SK-N-SH (cell line): ENCODE data around the gene SMARCA4. TPM values are rescaled to one million over a fixed set of nuclear protein-coding genes. Genes with fewer than 3 reads are reported as not detected.

Experiments used
- CTCF ChIA-PET: fragments of 300-600, 350-600 bp; formaldehyde crosslinking; extraction: SDS; loops from one replicate; lab custom pipeline; 2021; lab: Yijun Ruan, JAX
- POLR2A ChIA-PET: fragments of 350-600 bp; sonication (Branson Sonifier 250); formaldehyde crosslinking; extraction: SDS; loops from one replicate; lab custom pipeline; 2020; ENCODE audit warnings: antibody characterized with exemption, inconsistent platforms; lab: Yijun Ruan, JAX
- DNase-seq: peaks from one replicate; pipeline ENCODE4 v3.0.0; 2012
- H2AFZ ChIP-seq: fragments of 200-600 bp; sonication (generic); 2 replicates; pipeline ENCODE4 v1.8.1; 2016; ENCODE audit warnings: antibody characterized with exemption, mild to moderate bottlenecking, low read depth
- H3F3A ChIP-seq: fragments of 200-600 bp; sonication (generic); replicated peaks from 2 replicates; pipeline ENCODE3; 2016; ENCODE audit warnings: antibody characterized with exemption, mild to moderate bottlenecking; ENCODE audit not compliant: insufficient read depth
- H3K27ac ChIP-seq, 2 experiments: fragments of 200-500 bp in 1 of 2; fragments of 200-600 bp in 1 of 2; sonication (Bioruptor generic) in 1 of 2; sonication (generic), shearing (Covaris generic) in 1 of 2; 2 replicates each; pipeline versions ENCODE4 v1.5.1 to v1.6.1; 2014 to 2016; ENCODE audit warnings: low read depth in 2 of 2, inconsistent platforms in 1 of 2, low read length in 1 of 2, mild to moderate bottlenecking in 1 of 2, mixed read lengths in 1 of 2
- H3K27me3 ChIP-seq: fragments of 200-600 bp; sonication (generic), shearing (Covaris generic); 2 replicates; pipeline ENCODE4 v1.6.1; 2016; ENCODE audit warnings: mixed run types; ENCODE audit not compliant: insufficient read depth
- H3K36me3 ChIP-seq, 2 experiments: fragments of 200-500 bp in 1 of 2; fragments of 200-600 bp in 1 of 2; sonication (Bioruptor generic) in 1 of 2; sonication (generic) in 1 of 2; replicated peaks in 1 of 2; 2 replicates each; pipeline versions ENCODE3 to v1.5.1; 2014 to 2016; ENCODE audit warnings: low read length in 1 of 2, mild to moderate bottlenecking in 1 of 2; ENCODE audit not compliant: insufficient read depth in 2 of 2, control insufficient read depth in 1 of 2
- H3K4me1 ChIP-seq, 2 experiments: fragments of 200-500 bp in 1 of 2; fragments of 200-600 bp in 1 of 2; sonication (Bioruptor generic) in 1 of 2; sonication (generic), shearing (Covaris generic) in 1 of 2; 2 replicates each; pipeline versions ENCODE4 v1.5.1 to v1.6.1; 2014 to 2016; ENCODE audit warnings: low read depth in 1 of 2, low read length in 1 of 2, mixed run types in 1 of 2; ENCODE audit not compliant: insufficient read depth in 2 of 2, control insufficient read depth in 1 of 2
- H3K4me2 ChIP-seq: fragments of 200-600 bp; sonication (generic), shearing (Covaris generic); 2 replicates; pipeline ENCODE4 v1.6.1; 2017; ENCODE audit warnings: mixed run types
- H3K4me3 ChIP-seq, 2 experiments: fragments of 200-500 bp in 1 of 2; fragments of 200-600 bp in 1 of 2; sonication (Bioruptor generic) in 1 of 2; sonication (generic), shearing (Covaris generic) in 1 of 2; 2 replicates each; pipeline versions ENCODE4 v1.5.1 to v1.8.1; 2014 to 2016; ENCODE audit warnings: low read depth in 2 of 2, inconsistent platforms in 1 of 2, low read length in 1 of 2, mild to moderate bottlenecking in 1 of 2, mixed read lengths in 1 of 2, moderate library complexity in 1 of 2
- H3K79me2 ChIP-seq: fragments of 200-600 bp; sonication (generic); 2 replicates; pipeline ENCODE4 v1.8.1; 2017; ENCODE audit warnings: mild to moderate bottlenecking; ENCODE audit not compliant: insufficient read depth
- H3K9ac ChIP-seq: fragments of 200-600 bp; sonication (generic); 2 replicates; pipeline ENCODE4 v1.6.1; 2017; ENCODE audit warnings: mixed run types
- H3K9me2 ChIP-seq: fragments of 200-600 bp; sonication (generic); 2 replicates; pipeline ENCODE4 v1.6.1; 2017; ENCODE audit warnings: mixed run types
- H3K9me3 ChIP-seq: fragments of 200-600 bp; sonication (generic); 2 replicates; pipeline ENCODE4 v1.6.1; 2017; ENCODE audit warnings: mixed run types, mild to moderate bottlenecking, moderate library complexity
- H4K20me1 ChIP-seq: fragments of 200-600 bp; sonication (generic); 2 replicates; pipeline ENCODE4 v1.6.1; 2017; ENCODE audit warnings: mild to moderate bottlenecking, mixed run types; ENCODE audit not compliant: insufficient read depth
- CHD2 ChIP-seq: fragments of 150-350 bp; IDR thresholded peaks from 2 replicates; pipeline ENCODE4 v1.6.1; 2018; ENCODE audit warnings: low read length; ENCODE audit not compliant: partially characterized antibody
- ELF1 ChIP-seq: IDR thresholded peaks from 2 replicates; pipeline ENCODE4 v1.4.0; 2012
- EP300 ChIP-seq, 2 experiments: IDR thresholded peaks; 2 replicates each; pipeline versions ENCODE4 v1.4.0 to v1.6.1; 2012; ENCODE audit warnings: borderline replicate concordance in 1 of 2, low read depth in 1 of 2, low read length in 1 of 2
- EZH2phosphoT487 ChIP-seq: fragments of 200-600 bp; sonication (generic); IDR thresholded peaks from 2 replicates; pipeline ENCODE4 v1.6.1; 2017; ENCODE audit warnings: low read depth, mixed run types, mild to moderate bottlenecking, antibody characterized with exemption, moderate library complexity, borderline replicate concordance
- FOXJ3 ChIP-seq: sonication (generic); formaldehyde crosslinking; IDR thresholded peaks from 2 replicates; pipeline ENCODE4 v1.5.1; 2020; ENCODE audit warnings: mild to moderate bottlenecking, missing genetic modification reagents
- IRF3 ChIP-seq: fragments of 150-350 bp; IDR thresholded peaks from 2 replicates; pipeline ENCODE4 v1.6.1; 2016; ENCODE audit warnings: mild to moderate bottlenecking, low read depth, low read length
- JUND ChIP-seq: IDR thresholded peaks from 2 replicates; pipeline ENCODE4 v1.4.0; 2012
- MAX ChIP-seq: IDR thresholded peaks from 2 replicates; pipeline ENCODE4 v1.4.0; 2012; ENCODE audit warnings: low read depth
- MEF2A ChIP-seq: IDR thresholded peaks from 2 replicates; pipeline ENCODE4 v1.4.0; 2012; ENCODE audit warnings: low read depth, borderline replicate concordance
- MXI1 ChIP-seq: IDR thresholded peaks from 2 replicates; pipeline ENCODE4 v1.6.1; 2012; ENCODE audit warnings: mild to moderate bottlenecking, low read depth, low read length, improper control_type of control experiment
- NFIC ChIP-seq: IDR thresholded peaks from 2 replicates; pipeline ENCODE4 v1.4.0; 2012; ENCODE audit warnings: borderline replicate concordance
- NRF1 ChIP-seq: IDR thresholded peaks from 2 replicates; pipeline ENCODE4 v1.6.1; 2012; ENCODE audit warnings: low read depth, mild to moderate bottlenecking, low read length
- PBX3 ChIP-seq: IDR thresholded peaks from 2 replicates; pipeline ENCODE4; 2012
- RAD21 ChIP-seq: IDR thresholded peaks from 2 replicates; pipeline ENCODE4 v1.6.1; 2012; ENCODE audit warnings: mild to moderate bottlenecking, low read length
- RFX5 ChIP-seq: IDR thresholded peaks from 2 replicates; pipeline ENCODE4 v1.6.1; 2012; ENCODE audit warnings: mild to moderate bottlenecking, improper control_type of control experiment, low read length
- TCF12 ChIP-seq: IDR thresholded peaks from 2 replicates; pipeline ENCODE4 v1.4.0; 2012
- YY1 ChIP-seq: IDR thresholded peaks from 2 replicates; pipeline ENCODE4 v1.4.0; 2012; ENCODE audit warnings: low read depth, mild to moderate bottlenecking
- ZBTB33 ChIP-seq: IDR thresholded peaks from 2 replicates; pipeline ENCODE4 v1.4.0; 2012; ENCODE audit warnings: low read depth, borderline replicate concordance
- WGBS: methylation state at CpG from one replicate; pipeline ENCODE4 v1.1.6; 2017; ENCODE audit warnings: low lambda C conversion rate; 5-methylcytosine and 5-hydroxymethylcytosine counted together
- polyA plus RNA-seq, 3 experiments: library from polyadenylated mRNA; depleted of rRNA; stranded (reverse); fragments of >200 nt; gene quantifications; 2 replicates each; pipeline ENCODE4 v1.2.3, GENCODE V29; 2012
- TF ChIP-seq, protein P1 (sequence below): fragments of 200-600 bp; sonication (generic); IDR thresholded peaks from 2 replicates; pipeline ENCODE4 v1.6.1; 2017; ENCODE audit warnings: antibody characterized with exemption, mild to moderate bottlenecking, moderate library complexity
- TF ChIP-seq, protein P2 (sequence below): IDR thresholded peaks from 2 replicates; pipeline ENCODE4 v1.6.1; 2012; ENCODE audit warnings: mild to moderate bottlenecking, low read depth, low read length, moderate library complexity

Gene SMARCA4
- polyA plus RNA-seq, 1 of the 3 experiments (the other 2 are of a cell fraction): 90.7 TPM

GRCh38 chr19:10922638-10923014 is 38.2 kb upstream of the SMARCA4 start:
- no peak for TF ChIP-seq MEF2A
- no peak for TF ChIP-seq MXI1
- TF ChIP-seq RAD21: no peak
- TF ChIP-seq MAX: no peak
- no peak for TF ChIP-seq NRF1
- TF ChIP-seq, protein P1, sequence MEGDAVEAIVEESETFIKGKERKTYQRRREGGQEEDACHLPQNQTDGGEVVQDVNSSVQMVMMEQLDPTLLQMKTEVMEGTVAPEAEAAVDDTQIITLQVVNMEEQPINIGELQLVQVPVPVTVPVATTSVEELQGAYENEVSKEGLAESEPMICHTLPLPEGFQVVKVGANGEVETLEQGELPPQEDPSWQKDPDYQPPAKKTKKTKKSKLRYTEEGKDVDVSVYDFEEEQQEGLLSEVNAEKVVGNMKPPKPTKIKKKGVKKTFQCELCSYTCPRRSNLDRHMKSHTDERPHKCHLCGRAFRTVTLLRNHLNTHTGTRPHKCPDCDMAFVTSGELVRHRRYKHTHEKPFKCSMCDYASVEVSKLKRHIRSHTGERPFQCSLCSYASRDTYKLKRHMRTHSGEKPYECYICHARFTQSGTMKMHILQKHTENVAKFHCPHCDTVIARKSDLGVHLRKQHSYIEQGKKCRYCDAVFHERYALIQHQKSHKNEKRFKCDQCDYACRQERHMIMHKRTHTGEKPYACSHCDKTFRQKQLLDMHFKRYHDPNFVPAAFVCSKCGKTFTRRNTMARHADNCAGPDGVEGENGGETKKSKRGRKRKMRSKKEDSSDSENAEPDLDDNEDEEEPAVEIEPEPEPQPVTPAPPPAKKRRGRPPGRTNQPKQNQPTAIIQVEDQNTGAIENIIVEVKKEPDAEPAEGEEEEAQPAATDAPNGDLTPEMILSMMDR: no peak
- no peak for TF ChIP-seq NFIC
- TF ChIP-seq EP300 (IDR thresholded peaks at IDR 0.05; ENCODE audit: borderline replicate concordance in 1 of 2, low read depth in 1 of 2, low read length in 1 of 2): no peak
- TF ChIP-seq JUND: no peak
- TF ChIP-seq PBX3: no peak
- TF ChIP-seq EZH2phosphoT487: no peak
- no peak for TF ChIP-seq CHD2
- TF ChIP-seq RFX5: no peak
- TF ChIP-seq, protein P2, sequence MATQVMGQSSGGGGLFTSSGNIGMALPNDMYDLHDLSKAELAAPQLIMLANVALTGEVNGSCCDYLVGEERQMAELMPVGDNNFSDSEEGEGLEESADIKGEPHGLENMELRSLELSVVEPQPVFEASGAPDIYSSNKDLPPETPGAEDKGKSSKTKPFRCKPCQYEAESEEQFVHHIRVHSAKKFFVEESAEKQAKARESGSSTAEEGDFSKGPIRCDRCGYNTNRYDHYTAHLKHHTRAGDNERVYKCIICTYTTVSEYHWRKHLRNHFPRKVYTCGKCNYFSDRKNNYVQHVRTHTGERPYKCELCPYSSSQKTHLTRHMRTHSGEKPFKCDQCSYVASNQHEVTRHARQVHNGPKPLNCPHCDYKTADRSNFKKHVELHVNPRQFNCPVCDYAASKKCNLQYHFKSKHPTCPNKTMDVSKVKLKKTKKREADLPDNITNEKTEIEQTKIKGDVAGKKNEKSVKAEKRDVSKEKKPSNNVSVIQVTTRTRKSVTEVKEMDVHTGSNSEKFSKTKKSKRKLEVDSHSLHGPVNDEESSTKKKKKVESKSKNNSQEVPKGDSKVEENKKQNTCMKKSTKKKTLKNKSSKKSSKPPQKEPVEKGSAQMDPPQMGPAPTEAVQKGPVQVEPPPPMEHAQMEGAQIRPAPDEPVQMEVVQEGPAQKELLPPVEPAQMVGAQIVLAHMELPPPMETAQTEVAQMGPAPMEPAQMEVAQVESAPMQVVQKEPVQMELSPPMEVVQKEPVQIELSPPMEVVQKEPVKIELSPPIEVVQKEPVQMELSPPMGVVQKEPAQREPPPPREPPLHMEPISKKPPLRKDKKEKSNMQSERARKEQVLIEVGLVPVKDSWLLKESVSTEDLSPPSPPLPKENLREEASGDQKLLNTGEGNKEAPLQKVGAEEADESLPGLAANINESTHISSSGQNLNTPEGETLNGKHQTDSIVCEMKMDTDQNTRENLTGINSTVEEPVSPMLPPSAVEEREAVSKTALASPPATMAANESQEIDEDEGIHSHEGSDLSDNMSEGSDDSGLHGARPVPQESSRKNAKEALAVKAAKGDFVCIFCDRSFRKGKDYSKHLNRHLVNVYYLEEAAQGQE: no peak
- TF ChIP-seq FOXJ3: no peak
- no peak for TF ChIP-seq IRF3
- TF ChIP-seq ELF1: no peak
- no peak for TF ChIP-seq ZBTB33
- TF ChIP-seq TCF12: no peak
- TF ChIP-seq YY1: no peak
- peaks cover 6 to 44% of the 10 kb centered on the region in 2 experiments for H3K36me3 ChIP-seq
- H2AFZ ChIP-seq: no peak overlapping the region
- no peak overlapping the region for H3K27ac ChIP-seq
- WGBS: 85% methylated on average over 11 of the region's 13 CpGs
- H3K4me3 ChIP-seq: no peak overlapping the region
- no peak overlapping the region for H3K9ac ChIP-seq
- H3F3A ChIP-seq: peaks cover 15% of the 10 kb centered on the region
- no peaks in the 10 kb centered on the region for H4K20me1 ChIP-seq
- H3K4me2 ChIP-seq: no peak overlapping the region
- peaks cover 0 to 5% of the 10 kb centered on the region in 2 experiments; a peak in 1 of 4 replicates for H3K4me1 ChIP-seq
- ChIA-PET POLR2A (no interaction called here), CTCF (interaction anchor here (0.8 to 1.4 kb wide), 2 partner anchors 20 to 36 kb away, joined by 3 read pairs; no protein-coding TSS in a partner anchor)
- H3K9me2 ChIP-seq: no peaks in the 10 kb centered on the region
- DNase-seq: no peak
- H3K27me3 ChIP-seq: no peaks in the 10 kb centered on the region
- no peaks in the 10 kb centered on the region for H3K9me3 ChIP-seq
- H3K79me2 ChIP-seq: peaks cover 11% of the 10 kb centered on the region; the same call in 1 of the 2 replicates
